K562 (cell line): ENCODE results near the gene TMEM87B. TPM values are rescaled to one million over a fixed set of nuclear protein-coding genes. Genes with fewer than 3 reads are reported as not detected.

Experiments used
- ATAC-seq: fragments of 200-7000 bp; cut with Tn5 transposase; 3 replicates; pipeline ENCODE4 v1.9.1; 2020; ENCODE audit warnings: moderate library complexity
- BruUV-seq: library from RNA; stranded (reverse); fragments of 400-500 nt; replicated peaks from 2 replicates; lab custom pipeline; 2021; lab: Mats Ljungman, UMichigan
- CTCF ChIA-PET: fragments of 300-600 bp; formaldehyde crosslinking; extraction: SDS; loops from one replicate; lab custom pipeline; 2021; ENCODE audit warnings: low intra/inter-chr PET ratio; lab: Yijun Ruan, JAX
- POLR2A ChIA-PET: fragments of 300-600, 350-650 bp; sonication (Branson Sonifier 250); formaldehyde crosslinking; extraction: SDS; loops from one replicate; lab custom pipeline; 2021; ENCODE audit warnings: antibody characterized with exemption, inconsistent platforms; lab: Yijun Ruan, JAX
- DNase-seq, 4 experiments: peaks; one replicate each; pipeline versions ENCODE4 v3.0.0 to v3.0.0-alpha.2; 2011 to 2018; ENCODE audit warnings: low spot score in 3 of 4, mixed read lengths in 3 of 4; ENCODE audit errors: extremely low read depth in 1 of 4
- FAIRE-seq: peaks from 2 replicates; lab custom pipeline; 2011; peaks lifted over from hg19 to GRCh38; lab: Jason Lieb, UNC
- H2AFZ ChIP-seq: 2 replicates; pipeline ENCODE4 v1.6.0; 2011; ENCODE audit warnings: low read depth, low read length, control low read depth, inconsistent platforms
- H3K27ac ChIP-seq: fragments of 200-600 bp; 3 replicates; pipeline ENCODE4 v1.8.0; 2011; ENCODE audit warnings: low read depth, mild to moderate bottlenecking, control low read depth, inconsistent platforms, low read length, moderate library complexity, mixed read lengths; ENCODE audit errors: extremely low read depth
- H3K27me3 ChIP-seq, 2 experiments: fragments of 300-600 bp in 1 of 2; 2 replicates in 1 of 2; 3 replicates in 1 of 2; pipeline versions ENCODE4 v1.6.0 to v1.8.0; 2011; ENCODE audit warnings: inconsistent platforms in 2 of 2, low read length in 2 of 2, mild to moderate bottlenecking in 1 of 2, mixed read lengths in 1 of 2, moderate library complexity in 1 of 2; ENCODE audit not compliant: control insufficient read depth in 2 of 2, insufficient read depth in 2 of 2
- H3K36me3 ChIP-seq: fragments of 300-600 bp; 3 replicates; pipeline ENCODE4 v1.8.0; 2011; ENCODE audit warnings: mild to moderate bottlenecking, low read length, inconsistent platforms; ENCODE audit not compliant: control insufficient read depth, insufficient read depth
- H3K4me1 ChIP-seq, 2 experiments: fragments of 200-600 bp in 1 of 2; replicated peaks in 1 of 2; 2 replicates in 1 of 2; 3 replicates in 1 of 2; pipeline versions ENCODE4 v1.5.1 to v1.8.0; 2011; ENCODE audit warnings: inconsistent platforms in 2 of 2, low read length in 2 of 2, mild to moderate bottlenecking in 1 of 2, mixed read lengths in 1 of 2, moderate library complexity in 1 of 2; ENCODE audit not compliant: control insufficient read depth in 2 of 2, insufficient read depth in 2 of 2
- H3K4me2 ChIP-seq: 2 replicates; pipeline ENCODE4 v1.6.1; 2011; ENCODE audit warnings: low read length, control low read depth, inconsistent platforms, mixed read lengths; ENCODE audit not compliant: insufficient read depth
- H3K4me3 ChIP-seq: fragments of 200-600 bp; sonication (generic), shearing (Covaris generic); 2 replicates; pipeline ENCODE4 v1.5.1; 2016; ENCODE audit warnings: control low read depth, inconsistent platforms
- H3K79me2 ChIP-seq: fragments of 200-600 bp; 3 replicates; pipeline ENCODE4 v1.8.0; 2011; ENCODE audit warnings: low read length, inconsistent platforms; ENCODE audit not compliant: control insufficient read depth, insufficient read depth
- H3K9ac ChIP-seq, 2 experiments: 2 replicates each; pipeline versions ENCODE4 v1.6.0 to v1.6.1; 2011; ENCODE audit warnings: low read depth in 2 of 2, low read length in 2 of 2, control low read depth in 1 of 2, inconsistent platforms in 1 of 2, mild to moderate bottlenecking in 1 of 2, mixed read lengths in 1 of 2; ENCODE audit not compliant: insufficient read depth in 1 of 2
- H3K9me1 ChIP-seq: one replicate; pipeline ENCODE4 v1.6.0; 2011; ENCODE audit warnings: inconsistent platforms, mild to moderate bottlenecking, low read length, moderate library complexity; ENCODE audit not compliant: control insufficient read depth, insufficient read depth
- H3K9me3 ChIP-seq: replicated peaks from 2 replicates; pipeline ENCODE4 v1.5.1; 2011; ENCODE audit warnings: low read depth, low read length, inconsistent platforms; ENCODE audit not compliant: control insufficient read depth, insufficient read depth
- H4K20me1 ChIP-seq: replicated peaks from 2 replicates; pipeline ENCODE4 v1.6.1; 2011; ENCODE audit warnings: low read length, inconsistent platforms, mixed read lengths; ENCODE audit not compliant: control insufficient read depth, insufficient read depth
- CBFB ChIP-seq: sonication (generic); formaldehyde crosslinking; IDR thresholded peaks from 2 replicates; pipeline ENCODE4 v1.4.0; 2020; ENCODE audit warnings: mild to moderate bottlenecking, missing genetic modification reagents
- CCNT2 ChIP-seq: IDR thresholded peaks from 2 replicates; pipeline ENCODE4 v1.6.1; 2011; ENCODE audit warnings: borderline replicate concordance, low read depth, mild to moderate bottlenecking, moderate library complexity, mixed read lengths, low read length; ENCODE audit not compliant: insufficient read length; ENCODE audit errors: extremely low read depth
- EZH2 ChIP-seq: IDR thresholded peaks from 2 replicates; pipeline ENCODE4 v1.6.1; 2012; ENCODE audit warnings: low read depth, mild to moderate bottlenecking, inconsistent platforms, low read length, borderline replicate concordance
- FOXK1 ChIP-seq: sonication (generic); formaldehyde crosslinking; IDR thresholded peaks from 2 replicates; pipeline ENCODE4 v1.8.0; 2022; ENCODE audit warnings: missing genetic modification reagents, mild to moderate bottlenecking, borderline replicate concordance
- HBP1 ChIP-seq: fragments of 450-650 bp; formaldehyde crosslinking; IDR thresholded peaks from 2 replicates; pipeline ENCODE4 v1.4.0; 2022; ENCODE audit warnings: missing genetic modification characterization
- KAT7 ChIP-seq: sonication (generic); formaldehyde crosslinking; IDR thresholded peaks from 2 replicates; pipeline ENCODE4 v1.8.0; 2022; ENCODE audit warnings: missing genetic modification reagents, mild to moderate bottlenecking, borderline replicate concordance
- MYNN ChIP-seq, 2 experiments: sonication (generic); formaldehyde crosslinking in 1 of 2; IDR thresholded peaks; 2 replicates each; pipeline versions ENCODE4 v1.5.0 to v1.6.1; 2016 to 2020; ENCODE audit warnings: antibody characterized with exemption in 1 of 2, missing genetic modification reagents in 1 of 2
- NUFIP1 ChIP-seq: fragments of 450-650 bp; IDR thresholded peaks from 2 replicates; pipeline ENCODE4 v1.6.1; 2018; ENCODE audit not compliant: partially characterized antibody
- PHTF2 ChIP-seq: fragments of 250-450 bp; sonication (Bioruptor Pico); IDR thresholded peaks from 2 replicates; pipeline ENCODE4 v1.5.0; 2021; ENCODE audit warnings: mild to moderate bottlenecking
- WGBS: fragments of 100-300 bp; shearing (Covaris generic); methylation state at CpG from one replicate; pipeline ENCODE4 v1.1.6; 2016; ENCODE audit warnings: low coverage, mixed read lengths; ENCODE audit not compliant: insufficient coverage; ENCODE audit errors: missing lambda C conversion rate; 5-methylcytosine and 5-hydroxymethylcytosine counted together
- in situ Hi-C: fragments of 300-500 bp; cut with MboI; formaldehyde crosslinking; loops from 4 replicates; pipeline ENCODE4 v1.15.0; 2018; ENCODE audit warnings: inconsistent platforms, mixed read lengths
- intact Hi-C: fragments of 100-400 bp; cut with micrococcal nuclease; formaldehyde crosslinking; loops from 2 replicates; pipeline ENCODE4 v1.14.2; 2022
- polyA plus RNA-seq, 8 experiments: library from polyadenylated mRNA; depleted of rRNA in 4 of 8; stranded (reverse) in 5 of 8; unstranded in 3 of 8; fragments of >200 nt; fragmentation: Nextera tagmentation in 2 of 8; fragmentation: Illumina TruSeq in 1 of 8; extraction: Ambion mirVana in 2 of 8; extraction: Trizol in 1 of 8; gene quantifications; 2 replicates each; pipeline versions ENCODE4 v1.2.1 to v1.2.3, GENCODE V29; 2011 to 2014; ENCODE audit warnings: inconsistent platforms in 1 of 8, missing spikeins in 1 of 8
- total RNA-seq, 7 experiments: library from RNA; depleted of rRNA in 6 of 7; stranded (reverse); fragments of >200 nt in 6 of 7; fragmentation: Illumina TruSeq in 2 of 7; extraction: Trizol in 2 of 7; gene quantifications; 2 replicates each; pipeline versions ENCODE4 v1.2.1 to v1.2.3, GENCODE V29; 2011 to 2021; ENCODE audit warnings: low replicate concordance in 1 of 7
- TF ChIP-seq, protein P1 (sequence below): fragments of 450-650 bp; formaldehyde crosslinking; IDR thresholded peaks from 2 replicates; pipeline ENCODE4 v1.4.0; 2020; ENCODE audit warnings: mild to moderate bottlenecking
- TF ChIP-seq, protein P2 (sequence below): sonication (generic); formaldehyde crosslinking; IDR thresholded peaks from 2 replicates; pipeline ENCODE4 v1.8.1; 2023; ENCODE audit warnings: mild to moderate bottlenecking, missing genetic modification reagents

TMEM87B gene
- total and polyA plus RNA-seq, 9 of the 15 experiments (the other 6 are each of a cell fraction or from before 2014, with no cell fraction given): 3.7 to 17.1 (median 11.0) TPM

DNA sequence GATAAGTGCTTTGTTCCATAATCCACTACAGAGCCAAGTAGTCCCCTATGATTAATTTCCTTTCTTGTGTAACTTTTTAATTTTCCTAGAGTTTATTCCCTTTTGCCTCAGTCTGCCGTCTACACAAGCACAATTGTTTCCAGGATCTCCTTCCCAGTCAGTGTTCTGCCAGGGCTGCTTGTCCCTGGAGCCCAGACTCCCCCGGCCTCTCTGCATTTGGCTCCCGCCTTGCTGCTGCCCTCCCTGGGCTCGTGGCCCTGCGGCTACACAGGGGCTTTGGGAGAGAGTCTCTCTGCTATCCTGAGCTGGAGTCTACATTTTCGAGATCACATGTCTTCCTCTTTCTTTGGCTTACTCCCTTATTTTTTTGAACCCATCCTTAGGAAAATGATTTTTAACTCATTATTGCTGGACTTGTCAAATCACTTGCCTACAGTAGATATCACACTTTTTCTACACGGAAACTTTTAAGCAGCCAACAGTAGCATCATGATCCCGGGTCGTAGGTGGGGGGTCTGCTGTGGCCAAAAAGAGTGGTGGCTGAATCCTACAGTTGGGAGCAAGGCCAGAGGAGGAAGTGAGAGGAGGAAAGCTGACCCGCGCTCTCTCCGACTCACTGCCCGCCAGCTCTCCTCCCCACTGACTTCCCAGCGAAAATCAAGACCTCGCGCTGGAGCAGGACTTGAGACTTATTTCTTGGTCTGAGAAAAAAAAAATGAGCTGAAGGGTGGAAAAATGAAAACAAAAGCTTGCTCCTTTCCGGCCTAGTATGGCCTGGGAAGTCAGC is 92.5 kb downstream of the TMEM87B start:
- no peaks in the 10 kb centered on the region for H3K9me1 ChIP-seq
- H3K9ac ChIP-seq: no peak overlapping the region
- in situ Hi-C loops: no loop called here
- no peak overlapping the region for H2AFZ ChIP-seq
- H3K4me1 ChIP-seq: no peaks in the 10 kb centered on the region
- H3K36me3 ChIP-seq: no peaks in the 10 kb centered on the region
- no peak for FAIRE-seq
- BruUV-seq: no TSS peak
- no peak for ATAC-seq
- H3K79me2 ChIP-seq: no peaks in the 10 kb centered on the region
- POLR2A ChIA-PET: interaction anchor here (1.2 kb wide), 1 partner anchor 517 kb away, joined by 3 read pairs; no protein-coding TSS in a partner anchor
- WGBS: 13% methylated on average over 17 of the region's 17 CpGs
- H3K27ac ChIP-seq: no peak overlapping the region
- DNase-seq: no peak
- CTCF ChIA-PET: no interaction called here
- H3K4me3 ChIP-seq: no peak overlapping the region
- intact Hi-C loops: no loop called here
- H3K9me3 ChIP-seq: no peaks in the 10 kb centered on the region
- TF ChIP-seq PHTF2 (CRISPR knock-in tag) (no peak), CCNT2 (no peak), CBFB (CRISPR knock-in tag) (no peak)
- TF ChIP-seq, all 486 proteins: peak for 0
- H3K27me3 ChIP-seq: peaks cover 35 to 59% of the 10 kb centered on the region in 2 experiments
- no peak overlapping the region for H3K4me2 ChIP-seq
- no peaks in the 10 kb centered on the region for H4K20me1 ChIP-seq

GRCh38 chr2:112148477-112148876 is 93.4 kb downstream of the TMEM87B start:
- ChIA-PET CTCF (no interaction called here), POLR2A (interaction anchor here (0.6 to 1.2 kb wide), 3 partner anchors 184 to 790 kb away, joined by 3 to 4 read pairs (median 3); no protein-coding TSS in a partner anchor)
- no peak for ATAC-seq
- DNase-seq: no peak
- Histone ChIP-seq H3K9me3 (no peaks in the 10 kb centered on the region), H3K4me3 (no peak overlapping the region), H3K27me3 (peaks cover 32 to 59% of the 10 kb centered on the region in 2 experiments), H3K36me3 (no peaks in the 10 kb centered on the region), H2AFZ (no peak overlapping the region), H3K79me2 (no peaks in the 10 kb centered on the region), H3K9me1 (no peaks in the 10 kb centered on the region), H3K4me2 (no peak overlapping the region), H3K9ac (no peak overlapping the region), H3K4me1 (no peaks in the 10 kb centered on the region), H3K27ac (no peak overlapping the region), H4K20me1 (no peaks in the 10 kb centered on the region)
- in situ Hi-C loops: no loop called here
- BruUV-seq: no TSS peak
- intact Hi-C loops: no loop called here
- 0% methylated on average over 2 of the region's 2 CpGs for WGBS
- FAIRE-seq: no peak
- TF ChIP-seq KAT7 (CRISPR knock-in tag): no peak
- no peak for TF ChIP-seq EZH2
- TF ChIP-seq FOXK1 (CRISPR knock-in tag): no peak
- TF ChIP-seq MYNN (IDR thresholded peaks at IDR 0.05): no peak
- no peak for TF ChIP-seq MYNN (CRISPR knock-in tag; IDR thresholded peaks at IDR 0.05)
- no peak for TF ChIP-seq NUFIP1
- no peak for TF ChIP-seq HBP1 (CRISPR knock-in tag)
- TF ChIP-seq, protein P1, sequence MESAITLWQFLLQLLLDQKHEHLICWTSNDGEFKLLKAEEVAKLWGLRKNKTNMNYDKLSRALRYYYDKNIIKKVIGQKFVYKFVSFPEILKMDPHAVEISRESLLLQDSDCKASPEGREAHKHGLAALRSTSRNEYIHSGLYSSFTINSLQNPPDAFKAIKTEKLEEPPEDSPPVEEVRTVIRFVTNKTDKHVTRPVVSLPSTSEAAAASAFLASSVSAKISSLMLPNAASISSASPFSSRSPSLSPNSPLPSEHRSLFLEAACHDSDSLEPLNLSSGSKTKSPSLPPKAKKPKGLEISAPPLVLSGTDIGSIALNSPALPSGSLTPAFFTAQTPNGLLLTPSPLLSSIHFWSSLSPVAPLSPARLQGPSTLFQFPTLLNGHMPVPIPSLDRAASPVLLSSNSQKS (CRISPR knock-in tag): no peak
- TF ChIP-seq, protein P2, sequence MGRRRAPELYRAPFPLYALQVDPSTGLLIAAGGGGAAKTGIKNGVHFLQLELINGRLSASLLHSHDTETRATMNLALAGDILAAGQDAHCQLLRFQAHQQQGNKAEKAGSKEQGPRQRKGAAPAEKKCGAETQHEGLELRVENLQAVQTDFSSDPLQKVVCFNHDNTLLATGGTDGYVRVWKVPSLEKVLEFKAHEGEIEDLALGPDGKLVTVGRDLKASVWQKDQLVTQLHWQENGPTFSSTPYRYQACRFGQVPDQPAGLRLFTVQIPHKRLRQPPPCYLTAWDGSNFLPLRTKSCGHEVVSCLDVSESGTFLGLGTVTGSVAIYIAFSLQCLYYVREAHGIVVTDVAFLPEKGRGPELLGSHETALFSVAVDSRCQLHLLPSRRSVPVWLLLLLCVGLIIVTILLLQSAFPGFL (CRISPR knock-in tag): no peak
